ENCODE results near the gene PSMD13.

DNA sequence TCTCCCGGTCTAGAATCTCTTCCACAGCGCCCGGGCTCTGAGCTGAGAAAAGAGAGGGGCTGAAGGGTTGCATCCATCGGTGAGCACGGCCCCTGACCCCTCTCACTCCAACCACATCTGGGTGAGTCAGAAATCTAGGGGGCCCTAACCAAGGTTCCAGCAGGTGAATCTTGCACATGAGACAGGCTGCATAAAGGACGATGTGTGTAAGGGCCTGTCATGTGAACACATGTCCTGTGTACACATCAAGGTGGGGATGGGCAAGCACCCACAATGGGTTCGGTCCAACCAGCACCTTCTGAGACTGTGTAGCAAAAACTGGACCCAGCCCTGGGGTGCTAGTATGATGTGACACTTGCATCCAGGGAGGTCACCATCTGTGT is 30.8 kb upstream of the PSMD13 start:
- TF ChIP-seq, protein P1, sequence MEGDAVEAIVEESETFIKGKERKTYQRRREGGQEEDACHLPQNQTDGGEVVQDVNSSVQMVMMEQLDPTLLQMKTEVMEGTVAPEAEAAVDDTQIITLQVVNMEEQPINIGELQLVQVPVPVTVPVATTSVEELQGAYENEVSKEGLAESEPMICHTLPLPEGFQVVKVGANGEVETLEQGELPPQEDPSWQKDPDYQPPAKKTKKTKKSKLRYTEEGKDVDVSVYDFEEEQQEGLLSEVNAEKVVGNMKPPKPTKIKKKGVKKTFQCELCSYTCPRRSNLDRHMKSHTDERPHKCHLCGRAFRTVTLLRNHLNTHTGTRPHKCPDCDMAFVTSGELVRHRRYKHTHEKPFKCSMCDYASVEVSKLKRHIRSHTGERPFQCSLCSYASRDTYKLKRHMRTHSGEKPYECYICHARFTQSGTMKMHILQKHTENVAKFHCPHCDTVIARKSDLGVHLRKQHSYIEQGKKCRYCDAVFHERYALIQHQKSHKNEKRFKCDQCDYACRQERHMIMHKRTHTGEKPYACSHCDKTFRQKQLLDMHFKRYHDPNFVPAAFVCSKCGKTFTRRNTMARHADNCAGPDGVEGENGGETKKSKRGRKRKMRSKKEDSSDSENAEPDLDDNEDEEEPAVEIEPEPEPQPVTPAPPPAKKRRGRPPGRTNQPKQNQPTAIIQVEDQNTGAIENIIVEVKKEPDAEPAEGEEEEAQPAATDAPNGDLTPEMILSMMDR (optimal IDR thresholded peaks at IDR 0.05 in 1 of 3, IDR thresholded peaks at IDR 0.05 in 1 of 3, conservative IDR thresholded peaks at IDR 0.05 in 1 of 3; ENCODE audit: extremely low read depth in 1 of 3, insufficient read depth in 2 of 3, low read length in 3 of 3), result no peak
- TF ChIP-seq EZH2 (IDR thresholded peaks at IDR 0.05; ENCODE audit: low read length), result no peak

Measured in keratinocyte (primary cell).